ENCODE results near the gene SUSD4.

DNA sequence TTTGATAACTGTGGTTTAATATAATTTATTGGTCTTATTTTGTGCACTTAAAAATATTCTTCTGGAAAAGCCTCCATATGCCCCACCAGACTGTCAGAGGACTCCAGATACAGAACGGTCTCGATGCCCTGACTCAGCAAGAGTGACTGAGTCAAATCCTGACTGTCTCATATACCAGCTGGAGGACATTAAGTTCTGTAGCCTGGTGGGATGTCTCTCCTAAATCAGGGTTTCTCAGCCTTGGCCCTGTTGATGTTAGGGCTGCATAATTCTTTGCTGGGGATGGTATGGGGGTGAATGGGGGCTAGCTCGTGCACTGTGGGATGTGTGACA lies 153.2 kb downstream of the SUSD4 start:
- no peak for TF ChIP-seq MAX (IDR thresholded peaks at IDR 0.05)
- no peak for TF ChIP-seq YY1 (IDR thresholded peaks at IDR 0.05; ENCODE audit: low read depth)
- no peak for TF ChIP-seq RAD21 (IDR thresholded peaks at IDR 0.05; ENCODE audit: low read depth)
- no peak for TF ChIP-seq TEAD4 (IDR thresholded peaks at IDR 0.05)
- no peak for TF ChIP-seq EP300 (IDR thresholded peaks at IDR 0.05; ENCODE audit: borderline replicate concordance)
- TF ChIP-seq REST (IDR thresholded peaks at IDR 0.05; ENCODE audit: low read depth): no peak
- TF ChIP-seq CEBPB (IDR thresholded peaks at IDR 0.05): no peak
- no peak for TF ChIP-seq FOXM1 (IDR thresholded peaks at IDR 0.05; ENCODE audit: borderline replicate concordance, low read depth)
- no peak for TF ChIP-seq ZBTB7A (IDR thresholded peaks at IDR 0.05; ENCODE audit: low read depth)
- TF ChIP-seq NFIC (IDR thresholded peaks at IDR 0.05): no peak
- TF ChIP-seq TAF1 (IDR thresholded peaks at IDR 0.05; ENCODE audit: low read depth): no peak
- no peak for TF ChIP-seq EGR1 (IDR thresholded peaks at IDR 0.05)

All from Ishikawa (cell line).